ENCODE data around the gene CTNNBL1. TPM values are rescaled to one million over a fixed set of nuclear protein-coding genes. Genes with fewer than 3 reads are reported as not detected.

Gene CTNNBL1
- total RNA-seq, 1 experiment from 2014 or later = 49.9 TPM

- BruUV-seq (replicated peaks) = no TSS peak
- no peaks in the 10 kb centered on the region for H4K20me1 ChIP-seq (ENCODE audit: low read length)
- H2AFZ ChIP-seq (ENCODE audit: low read length) = no peak overlapping the region
- no peaks in the 10 kb centered on the region for H3K36me3 ChIP-seq (ENCODE audit: low read depth, low read length)
- peaks cover 33% of the 10 kb centered on the region for H3K4me1 ChIP-seq (ENCODE audit: insufficient read depth, low read length)
- H3K79me2 ChIP-seq (ENCODE audit: low read length) = peaks cover 5% of the 10 kb centered on the region; the same call in 1 of the 2 replicates
- no peak overlapping the region for H3K9ac ChIP-seq (ENCODE audit: low read length)
- CTCF ChIA-PET = no interaction called here
- no peak overlapping the region for H3K4me2 ChIP-seq (ENCODE audit: low read length)
- no peaks in the 10 kb centered on the region for H3F3A ChIP-seq (ENCODE audit: low read length, unreplicated experiment)
- ATAC-seq (no peak), DNase-seq (no peak)
- H3K9me2 ChIP-seq (replicated peaks; ENCODE audit: low read length) = no peaks in the 10 kb centered on the region
- no peak overlapping the region for H3K27ac ChIP-seq (ENCODE audit: low read length)
- no peaks in the 10 kb centered on the region for H3K27me3 ChIP-seq (ENCODE audit: low read length)
- intact Hi-C loops (cut with micrococcal nuclease) = no loop called here
- POLR2A ChIA-PET (ENCODE audit: unreplicated experiment) = no interaction called here
- no peak overlapping the region for H3K4me3 ChIP-seq (ENCODE audit: low read length)
- TF ChIP-seq CTCF (conservative IDR thresholded peaks at IDR 0.05; ENCODE audit: low read depth, low read length) (no peak), EZH2 (IDR thresholded peaks at IDR 0.05; ENCODE audit: low read length, unreplicated experiment) (no peak), EZH2phosphoT487 (IDR thresholded peaks at IDR 0.05; ENCODE audit: borderline replicate concordance, low read length) (no peak)
- H3K9me3 ChIP-seq (ENCODE audit: low read length) = no peaks in the 10 kb centered on the region
Observed at GRCh38 chr20:37744347-37744746, 50.5 kb downstream of the CTNNBL1 start.

- ChIA-PET CTCF (no interaction called here), POLR2A (ENCODE audit: unreplicated experiment) (no interaction called here)
- Histone ChIP-seq H3K4me2 (ENCODE audit: low read length) (no peak overlapping the region), H3K4me1 (ENCODE audit: insufficient read depth, low read length) (peaks cover 28% of the 10 kb centered on the region), H3F3A (ENCODE audit: low read length, unreplicated experiment) (no peaks in the 10 kb centered on the region), H3K27ac (ENCODE audit: low read length) (peak overlapping the region; percentile 24), H3K79me2 (ENCODE audit: low read length) (peaks cover 5% of the 10 kb centered on the region; the same call in 1 of the 2 replicates), H3K9ac (ENCODE audit: low read length) (no peak overlapping the region), H3K9me3 (ENCODE audit: low read length) (no peaks in the 10 kb centered on the region), H3K27me3 (ENCODE audit: low read length) (no peaks in the 10 kb centered on the region), H2AFZ (ENCODE audit: low read length) (no peak overlapping the region), H3K36me3 (ENCODE audit: low read depth, low read length) (no peaks in the 10 kb centered on the region), H3K9me2 (replicated peaks; ENCODE audit: low read length) (no peaks in the 10 kb centered on the region), H3K4me3 (ENCODE audit: low read length) (no peak overlapping the region), H4K20me1 (ENCODE audit: low read length) (no peaks in the 10 kb centered on the region)
- BruUV-seq (replicated peaks) = no TSS peak
- DNase-seq (peak; percentile 46), ATAC-seq (no peak; the same call in 1 of the 2 replicates)
- intact Hi-C loops (cut with micrococcal nuclease) = no loop called here
- no peak for TF ChIP-seq EZH2phosphoT487 (IDR thresholded peaks at IDR 0.05; ENCODE audit: borderline replicate concordance, low read length)
- TF ChIP-seq CTCF (conservative IDR thresholded peaks at IDR 0.05; ENCODE audit: low read depth, low read length) = no peak
- no peak for TF ChIP-seq EZH2 (IDR thresholded peaks at IDR 0.05; ENCODE audit: low read length, unreplicated experiment)
Observed at GRCh38 chr20:37745553-37745952, 51.7 kb downstream of the CTNNBL1 start.

GRCh38 chr20:37748015-37748414, 54.2 kb downstream of the CTNNBL1 start:
- ATAC-seq = no peak
- no peaks in the 10 kb centered on the region for H3F3A ChIP-seq (ENCODE audit: low read length, unreplicated experiment)
- H3K27me3 ChIP-seq (ENCODE audit: low read length) = no peaks in the 10 kb centered on the region
- ChIA-PET CTCF (no interaction called here), POLR2A (ENCODE audit: unreplicated experiment) (no interaction called here)
- no TSS peak for BruUV-seq (replicated peaks)
- DNase-seq = no peak
- H3K79me2 ChIP-seq (ENCODE audit: low read length) = no peaks in the 10 kb centered on the region
- H3K9ac ChIP-seq (ENCODE audit: low read length) = no peak overlapping the region
- no peaks in the 10 kb centered on the region for H3K36me3 ChIP-seq (ENCODE audit: low read depth, low read length)
- H2AFZ ChIP-seq (ENCODE audit: low read length) = no peak overlapping the region
- no peak overlapping the region for H3K4me3 ChIP-seq (ENCODE audit: low read length)
- no peak overlapping the region for H3K4me2 ChIP-seq (ENCODE audit: low read length)
- no peaks in the 10 kb centered on the region for H4K20me1 ChIP-seq (ENCODE audit: low read length)
- intact Hi-C loops (cut with micrococcal nuclease) = no loop called here
- no peaks in the 10 kb centered on the region for H3K9me3 ChIP-seq (ENCODE audit: low read length)
- H3K9me2 ChIP-seq (replicated peaks; ENCODE audit: low read length) = no peaks in the 10 kb centered on the region
- no peak overlapping the region for H3K27ac ChIP-seq (ENCODE audit: low read length)
- peaks cover 11% of the 10 kb centered on the region; the same call in 1 of the 2 replicates for H3K4me1 ChIP-seq (ENCODE audit: insufficient read depth, low read length)
- TF ChIP-seq EZH2phosphoT487 (IDR thresholded peaks at IDR 0.05; ENCODE audit: borderline replicate concordance, low read length) = no peak
- TF ChIP-seq EZH2 (IDR thresholded peaks at IDR 0.05; ENCODE audit: low read length, unreplicated experiment) = no peak
